Measurements from ENCODE around the gene TP53RK. TPM values are rescaled to one million over a fixed set of nuclear protein-coding genes. Genes with fewer than 3 reads are reported as not detected.

Gene TP53RK
- total and polyA plus RNA-seq, 2 of the 13 experiments (the other 11 are each of a cell fraction or from before 2014, with no cell fraction given): 12.9 to 25.5 TPM

GRCh38 chr20:46689754-46690085 is 476 bp upstream of the TP53RK start (continued):
- TF ChIP-seq ZXDC (CRISPR knock-in tag; IDR thresholded peaks at IDR 0.05) (no peak), PAX8 (CRISPR knock-in tag; IDR thresholded peaks at IDR 0.05; ENCODE audit: borderline replicate concordance) (no peak), ZNF354B (CRISPR knock-in tag; IDR thresholded peaks at IDR 0.05) (no peak), DPF2 (CRISPR knock-in tag; IDR thresholded peaks at IDR 0.05; ENCODE audit: borderline replicate concordance, low read depth) (no peak), MAFG (CRISPR knock-in tag; IDR thresholded peaks at IDR 0.05) (no peak), ZNF382 (CRISPR knock-in tag; IDR thresholded peaks at IDR 0.05; ENCODE audit: borderline replicate concordance) (no peak), ZKSCAN5 (CRISPR knock-in tag; IDR thresholded peaks at IDR 0.05) (0 out of 2 replicates have a peak, but pooled peaks have one; percentile 12), TCF7L2 (IDR thresholded peaks at IDR 0.05; ENCODE audit: low read depth, low read length) (no peak), ZNF597 (CRISPR knock-in tag; IDR thresholded peaks at IDR 0.05) (no peak), ZNF263 (CRISPR knock-in tag; IDR thresholded peaks at IDR 0.05) (no peak), YY1 (IDR thresholded peaks at IDR 0.05; ENCODE audit: insufficient read depth, insufficient replicate concordance, low read depth, low read length) (no peak), PTBP1 (IDR thresholded peaks at IDR 0.05; ENCODE audit: low read depth, low read length, poor library complexity, severe bottlenecking) (no peak), KAT8 (CRISPR knock-in tag; IDR thresholded peaks at IDR 0.05) (no peak), ELF1 (CRISPR knock-in tag; IDR thresholded peaks at IDR 0.05) (peak; percentile 22), ZNF3 (CRISPR knock-in tag; IDR thresholded peaks at IDR 0.05) (no peak), TEAD2 (CRISPR knock-in tag; IDR thresholded peaks at IDR 0.05) (no peak), ZNF17 (CRISPR knock-in tag; IDR thresholded peaks at IDR 0.05) (no peak), POLR2A (IDR thresholded peaks at IDR 0.05; ENCODE audit: insufficient read depth in 1 of 2, low read depth in 2 of 2, low read length in 2 of 2) (no peak), IRF2 (CRISPR knock-in tag; IDR thresholded peaks at IDR 0.05) (no peak), ZNF160 (CRISPR knock-in tag; IDR thresholded peaks at IDR 0.05) (no peak), MTF2 (CRISPR knock-in tag; IDR thresholded peaks at IDR 0.05; ENCODE audit: borderline replicate concordance) (no peak), POGZ (CRISPR knock-in tag; IDR thresholded peaks at IDR 0.05) (no peak), GABPA (IDR thresholded peaks at IDR 0.05; ENCODE audit: low read depth, low read length) (no peak), GABPA (CRISPR knock-in tag; IDR thresholded peaks at IDR 0.05; ENCODE audit: low read depth) (peak; percentile 23; the same call in 1 of the 2 replicates), SETDB1 (CRISPR knock-in tag; IDR thresholded peaks at IDR 0.05; ENCODE audit: borderline replicate concordance) (no peak)
- TF ChIP-seq, protein P1, sequence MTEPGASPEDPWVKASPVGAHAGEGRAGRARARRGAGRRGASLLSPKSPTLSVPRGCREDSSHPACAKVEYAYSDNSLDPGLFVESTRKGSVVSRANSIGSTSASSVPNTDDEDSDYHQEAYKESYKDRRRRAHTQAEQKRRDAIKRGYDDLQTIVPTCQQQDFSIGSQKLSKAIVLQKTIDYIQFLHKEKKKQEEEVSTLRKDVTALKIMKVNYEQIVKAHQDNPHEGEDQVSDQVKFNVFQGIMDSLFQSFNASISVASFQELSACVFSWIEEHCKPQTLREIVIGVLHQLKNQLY (CRISPR knock-in tag; IDR thresholded peaks at IDR 0.05): no peak
- TF ChIP-seq, protein P2, sequence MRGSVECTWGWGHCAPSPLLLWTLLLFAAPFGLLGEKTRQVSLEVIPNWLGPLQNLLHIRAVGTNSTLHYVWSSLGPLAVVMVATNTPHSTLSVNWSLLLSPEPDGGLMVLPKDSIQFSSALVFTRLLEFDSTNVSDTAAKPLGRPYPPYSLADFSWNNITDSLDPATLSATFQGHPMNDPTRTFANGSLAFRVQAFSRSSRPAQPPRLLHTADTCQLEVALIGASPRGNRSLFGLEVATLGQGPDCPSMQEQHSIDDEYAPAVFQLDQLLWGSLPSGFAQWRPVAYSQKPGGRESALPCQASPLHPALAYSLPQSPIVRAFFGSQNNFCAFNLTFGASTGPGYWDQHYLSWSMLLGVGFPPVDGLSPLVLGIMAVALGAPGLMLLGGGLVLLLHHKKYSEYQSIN (CRISPR knock-in tag; IDR thresholded peaks at IDR 0.05; ENCODE audit: borderline replicate concordance): no peak
- TF ChIP-seq, protein P3, sequence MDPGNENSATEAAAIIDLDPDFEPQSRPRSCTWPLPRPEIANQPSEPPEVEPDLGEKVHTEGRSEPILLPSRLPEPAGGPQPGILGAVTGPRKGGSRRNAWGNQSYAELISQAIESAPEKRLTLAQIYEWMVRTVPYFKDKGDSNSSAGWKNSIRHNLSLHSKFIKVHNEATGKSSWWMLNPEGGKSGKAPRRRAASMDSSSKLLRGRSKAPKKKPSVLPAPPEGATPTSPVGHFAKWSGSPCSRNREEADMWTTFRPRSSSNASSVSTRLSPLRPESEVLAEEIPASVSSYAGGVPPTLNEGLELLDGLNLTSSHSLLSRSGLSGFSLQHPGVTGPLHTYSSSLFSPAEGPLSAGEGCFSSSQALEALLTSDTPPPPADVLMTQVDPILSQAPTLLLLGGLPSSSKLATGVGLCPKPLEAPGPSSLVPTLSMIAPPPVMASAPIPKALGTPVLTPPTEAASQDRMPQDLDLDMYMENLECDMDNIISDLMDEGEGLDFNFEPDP (CRISPR knock-in tag; conservative IDR thresholded peaks at IDR 0.05): no peak

All from HepG2 (cell line).